ENCODE results near the gene FXYD4.
"Not testable (repeated sequence)": the region's sequence is repeated elsewhere in the genome, so short reads cannot be mapped to it uniquely, and the experiment has no call there.

Gene FXYD4

DNA sequence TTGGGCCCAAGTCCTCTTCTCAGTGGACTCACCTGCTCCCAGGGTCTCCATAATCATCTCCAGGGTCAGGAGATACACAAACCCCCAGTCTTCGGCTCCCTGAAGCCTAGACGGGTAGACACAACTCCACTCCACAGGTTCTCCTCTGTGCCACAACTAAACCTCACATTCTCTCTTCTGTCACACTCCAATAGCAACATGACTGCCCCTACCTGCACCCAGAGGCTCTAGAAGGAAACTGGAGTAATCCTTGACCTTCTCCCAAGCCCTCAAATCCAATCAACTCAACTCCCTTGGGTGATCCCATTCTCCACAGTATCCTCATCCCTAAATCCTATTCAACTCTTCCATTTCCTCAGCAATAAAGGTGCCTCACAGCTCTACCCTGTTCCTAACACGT is 21.3 kb downstream of the FXYD4 start:
- peaks cover 50% of the 10 kb centered on the region for H3K36me3 ChIP-seq (ENCODE audit: control insufficient read depth, insufficient read depth, low read length)
- no peaks in the 10 kb centered on the region for H3K27me3 ChIP-seq (ENCODE audit: control insufficient read depth, insufficient read depth, low read length)
- no peaks in the 10 kb centered on the region for H3K9me3 ChIP-seq (ENCODE audit: control insufficient read depth, insufficient read depth, low read length)
- no peak overlapping the region for H3K9ac ChIP-seq (ENCODE audit: low read depth, low read length)
- H3K4me3 ChIP-seq (ENCODE audit: low read depth, low read length): no peak overlapping the region
- H3K4me1 ChIP-seq (ENCODE audit: control insufficient read depth, insufficient read depth, low read length): peaks cover 11% of the 10 kb centered on the region

DNA sequence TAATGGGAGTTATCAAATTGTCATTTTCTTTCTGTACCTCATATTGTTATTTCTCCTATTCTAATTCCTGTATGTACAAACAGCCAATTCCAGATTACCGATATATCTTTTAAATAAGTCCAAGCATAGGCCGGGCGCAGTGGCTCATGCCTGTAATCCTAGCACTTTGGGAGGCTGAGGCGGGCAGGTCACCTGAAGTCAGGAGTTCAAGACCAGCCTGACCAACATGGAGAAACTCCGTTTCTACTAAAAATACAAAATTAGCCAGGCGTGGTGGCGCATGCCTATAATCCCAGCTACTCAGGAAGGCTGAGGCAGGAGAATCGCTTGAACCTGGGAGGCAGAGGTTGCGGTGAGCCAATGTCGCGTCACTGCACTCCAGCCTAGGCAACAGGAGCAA is 21.8 kb downstream of the FXYD4 start:
- not testable (repeated sequence) for H3K27me3 ChIP-seq (ENCODE audit: control insufficient read depth, insufficient read depth, low read length); H3K9me3 ChIP-seq (ENCODE audit: control insufficient read depth, insufficient read depth, low read length); H3K4me3 ChIP-seq (ENCODE audit: low read depth, low read length); H3K9ac ChIP-seq (ENCODE audit: low read depth, low read length)
- H3K36me3 ChIP-seq (ENCODE audit: control insufficient read depth, insufficient read depth, low read length): peaks cover 45% of the 10 kb centered on the region
- H3K4me1 ChIP-seq (ENCODE audit: control insufficient read depth, insufficient read depth, low read length): peaks cover 11% of the 10 kb centered on the region

DNA sequence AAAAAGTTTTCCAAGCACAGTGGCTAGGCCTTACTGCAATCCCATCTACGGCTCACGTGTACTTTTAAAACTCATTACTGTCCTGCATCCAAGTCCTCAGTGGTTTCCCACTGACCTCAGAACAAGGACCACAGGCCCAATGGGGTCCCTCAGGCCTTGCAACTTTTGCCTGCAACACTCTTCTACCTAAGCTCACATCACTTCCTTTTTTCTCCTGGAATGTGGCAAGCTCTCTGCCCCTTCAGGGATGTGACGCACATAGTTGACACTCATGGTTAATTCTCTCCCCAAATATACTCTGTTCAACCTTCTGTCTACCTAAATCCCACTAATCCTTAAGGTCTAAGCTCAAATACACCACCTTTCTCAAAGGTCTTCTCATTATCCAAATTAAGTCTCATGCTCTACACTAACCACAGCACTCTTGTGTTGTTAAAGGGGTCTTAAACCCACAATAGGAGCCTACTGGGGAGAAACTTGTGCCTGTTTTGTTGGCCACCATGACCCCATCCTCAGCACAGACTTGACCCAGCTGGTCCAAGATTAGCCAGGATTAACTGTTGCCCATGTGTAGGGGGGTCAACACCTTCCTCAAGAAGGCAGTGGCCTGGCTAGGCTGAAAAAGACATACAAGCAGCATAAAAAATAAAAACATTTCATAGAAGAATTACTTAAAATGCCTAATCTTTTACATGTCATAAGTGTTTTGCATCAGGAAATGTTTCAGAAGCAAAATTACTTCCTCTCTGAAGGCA is 22.3 kb downstream of the FXYD4 start:
- peaks cover 41% of the 10 kb centered on the region for H3K36me3 ChIP-seq (ENCODE audit: control insufficient read depth, insufficient read depth, low read length)
- no peaks in the 10 kb centered on the region for H3K27me3 ChIP-seq (ENCODE audit: control insufficient read depth, insufficient read depth, low read length)
- H3K9me3 ChIP-seq (ENCODE audit: control insufficient read depth, insufficient read depth, low read length): no peaks in the 10 kb centered on the region
- H3K4me1 ChIP-seq (ENCODE audit: control insufficient read depth, insufficient read depth, low read length): peaks cover 11% of the 10 kb centered on the region
- H3K4me3 ChIP-seq (ENCODE audit: low read depth, low read length): no peak overlapping the region
- no peak overlapping the region for H3K9ac ChIP-seq (ENCODE audit: low read depth, low read length)

DNA sequence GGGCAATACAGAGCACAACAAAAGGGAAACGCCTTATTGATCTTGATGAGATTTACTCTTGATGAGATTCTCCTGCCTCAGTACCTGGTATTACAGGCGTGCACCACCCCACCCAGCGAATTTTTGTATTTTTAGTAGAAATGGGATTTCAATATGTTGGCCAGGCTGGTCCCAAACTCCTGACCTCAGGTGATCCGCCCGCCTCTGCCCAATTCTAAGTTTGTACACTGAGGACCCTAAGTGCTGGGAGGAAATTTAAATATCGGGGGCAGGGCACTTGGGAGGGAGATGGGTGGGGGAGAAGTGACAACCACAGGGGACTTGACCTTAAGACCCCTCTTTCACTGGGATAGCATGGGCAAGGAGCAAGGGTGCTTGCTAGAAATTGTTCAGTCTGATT is 23.4 kb downstream of the FXYD4 start:
- Histone ChIP-seq H3K9me3 (ENCODE audit: control insufficient read depth, insufficient read depth, low read length) (no peaks in the 10 kb centered on the region), H3K27me3 (ENCODE audit: control insufficient read depth, insufficient read depth, low read length) (no peaks in the 10 kb centered on the region), H3K4me3 (ENCODE audit: low read depth, low read length) (peak overlapping the region; percentile 88), H3K9ac (ENCODE audit: low read depth, low read length) (peak overlapping the region; percentile 98), H3K4me1 (ENCODE audit: control insufficient read depth, insufficient read depth, low read length) (peaks cover 11% of the 10 kb centered on the region), H3K36me3 (ENCODE audit: control insufficient read depth, insufficient read depth, low read length) (peaks cover 39% of the 10 kb centered on the region)

DNA sequence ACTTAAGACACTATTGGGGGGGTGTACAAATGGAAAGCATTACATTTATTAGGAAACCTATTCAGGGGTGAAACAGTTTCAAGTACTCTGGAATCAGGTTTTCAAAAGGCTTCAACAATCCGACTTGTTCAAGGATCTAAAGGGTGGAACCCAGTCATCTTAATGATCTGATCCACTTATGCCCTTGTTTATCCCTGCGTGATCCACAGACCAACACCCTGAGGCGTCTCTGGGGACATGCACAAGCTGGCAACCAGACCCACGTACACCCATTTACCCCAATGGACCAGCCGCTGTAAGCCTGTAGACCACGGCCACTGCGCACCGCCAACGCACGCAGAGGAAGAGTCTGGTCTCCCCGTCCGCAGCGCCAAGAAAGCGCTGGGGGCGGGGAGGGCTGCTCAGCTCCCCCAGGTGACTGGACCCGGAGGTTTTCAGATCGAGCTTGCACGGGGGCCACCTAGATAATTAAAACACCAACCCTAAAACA is 24.2 kb downstream of the FXYD4 start:
- H3K9me3 ChIP-seq (ENCODE audit: control insufficient read depth, insufficient read depth, low read length): no peaks in the 10 kb centered on the region
- peaks cover 31% of the 10 kb centered on the region for H3K36me3 ChIP-seq (ENCODE audit: control insufficient read depth, insufficient read depth, low read length)
- H3K4me1 ChIP-seq (ENCODE audit: control insufficient read depth, insufficient read depth, low read length): peaks cover 11% of the 10 kb centered on the region

DNA sequence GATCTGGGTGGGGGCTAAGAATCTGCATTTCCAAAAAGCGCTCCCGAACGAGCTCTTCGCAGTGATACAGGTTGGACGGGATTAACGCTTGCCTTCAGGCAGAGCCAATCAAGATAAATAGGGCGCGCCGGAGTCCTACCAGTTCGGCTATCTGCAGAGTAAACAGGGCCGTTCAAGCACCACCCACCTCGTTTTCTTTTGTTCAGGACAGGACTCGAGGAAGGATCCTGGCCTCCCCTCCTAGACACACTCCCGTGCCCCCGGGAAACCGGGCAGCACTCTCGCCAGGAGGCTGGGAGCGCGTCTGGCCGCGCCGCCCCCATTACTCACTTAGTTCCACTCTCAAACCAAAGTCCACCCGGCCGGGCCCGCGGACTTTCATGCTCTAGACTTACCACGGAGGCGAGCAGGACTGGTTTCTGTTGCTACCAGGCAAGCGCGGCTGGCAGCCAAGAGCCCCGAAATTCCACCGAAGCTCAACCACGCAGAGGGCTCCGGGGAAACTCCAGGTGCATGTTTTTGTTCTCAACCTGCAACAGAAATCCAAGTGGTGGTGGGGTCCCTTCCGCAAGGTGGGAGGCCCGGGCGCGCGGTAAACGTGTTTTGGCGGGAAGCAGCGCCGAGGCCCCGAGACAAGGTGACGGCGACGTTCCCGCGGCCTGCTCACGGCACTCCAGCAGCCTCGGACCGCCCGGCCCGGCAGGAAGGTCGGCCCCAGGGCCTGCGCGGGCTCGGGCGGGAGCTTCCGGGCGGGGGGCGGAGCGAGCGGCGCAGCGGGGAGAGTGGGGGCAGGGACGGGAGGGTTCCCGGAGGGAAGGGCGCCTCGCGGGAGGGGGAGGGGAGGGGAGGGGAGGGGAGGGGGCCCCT is 24.9 kb downstream of the FXYD4 start:
- H3K36me3 ChIP-seq (ENCODE audit: control insufficient read depth, insufficient read depth, low read length): peaks cover 28% of the 10 kb centered on the region

More for the DNA sequence above, 24.2 kb downstream of the FXYD4 start:
- Histone ChIP-seq H3K27me3 (ENCODE audit: control insufficient read depth, insufficient read depth, low read length) (no peaks in the 10 kb centered on the region), H3K9ac (ENCODE audit: low read depth, low read length) (peak overlapping the region; percentile 98), H3K4me3 (ENCODE audit: low read depth, low read length) (peak overlapping the region; percentile 88)

DNA sequence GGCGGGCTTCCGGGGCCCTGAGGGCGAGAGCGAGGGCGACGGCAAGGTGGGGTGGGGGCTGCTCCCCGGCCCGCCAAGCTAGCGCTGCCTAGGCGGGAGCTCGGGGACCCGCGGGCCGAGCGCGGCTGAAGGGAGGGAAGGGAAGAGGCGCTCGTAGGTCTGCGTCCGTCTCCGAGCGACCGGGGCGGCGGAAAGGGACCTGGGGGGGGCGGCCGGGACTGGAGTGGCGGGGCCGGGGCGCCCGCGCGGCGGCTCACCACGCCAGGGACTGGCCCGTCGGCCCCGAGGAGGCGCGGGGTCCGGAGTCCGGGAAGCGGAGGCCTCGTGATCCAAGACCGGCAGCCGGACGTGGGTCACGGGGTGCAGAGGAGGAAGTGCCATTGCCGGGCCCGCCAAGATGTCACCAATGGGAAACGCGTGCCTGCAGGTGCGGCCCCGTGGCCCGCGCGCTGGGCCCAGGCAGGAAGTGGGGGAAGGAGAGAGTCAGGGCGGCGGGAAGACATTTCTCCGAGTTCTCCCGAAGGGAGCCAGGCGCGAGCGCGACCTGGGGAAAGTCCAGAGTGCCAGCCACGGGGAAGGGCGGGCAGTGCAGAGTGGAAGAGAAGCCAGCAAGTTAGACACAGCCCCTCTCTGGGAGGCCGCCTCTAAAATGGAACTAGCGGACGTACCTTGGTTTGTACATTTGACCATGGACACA is 25.6 kb downstream of the FXYD4 start:
- Histone ChIP-seq H3K9me3 (ENCODE audit: control insufficient read depth, insufficient read depth, low read length) (no peaks in the 10 kb centered on the region), H3K4me3 (ENCODE audit: low read depth, low read length) (peak overlapping the region; percentile 80), H3K36me3 (ENCODE audit: control insufficient read depth, insufficient read depth, low read length) (peaks cover 21% of the 10 kb centered on the region), H3K4me1 (ENCODE audit: control insufficient read depth, insufficient read depth, low read length) (peaks cover 18% of the 10 kb centered on the region), H3K27me3 (ENCODE audit: control insufficient read depth, insufficient read depth, low read length) (no peaks in the 10 kb centered on the region), H3K9ac (ENCODE audit: low read depth, low read length) (peak overlapping the region; percentile 87)

More for the DNA sequence above, 24.9 kb downstream of the FXYD4 start:
- Histone ChIP-seq H3K9me3 (ENCODE audit: control insufficient read depth, insufficient read depth, low read length) (no peaks in the 10 kb centered on the region), H3K4me1 (ENCODE audit: control insufficient read depth, insufficient read depth, low read length) (peaks cover 15% of the 10 kb centered on the region), H3K4me3 (ENCODE audit: low read depth, low read length) (peak overlapping the region; percentile 88), H3K27me3 (ENCODE audit: control insufficient read depth, insufficient read depth, low read length) (no peaks in the 10 kb centered on the region), H3K9ac (ENCODE audit: low read depth, low read length) (peak overlapping the region; percentile 98)

DNA sequence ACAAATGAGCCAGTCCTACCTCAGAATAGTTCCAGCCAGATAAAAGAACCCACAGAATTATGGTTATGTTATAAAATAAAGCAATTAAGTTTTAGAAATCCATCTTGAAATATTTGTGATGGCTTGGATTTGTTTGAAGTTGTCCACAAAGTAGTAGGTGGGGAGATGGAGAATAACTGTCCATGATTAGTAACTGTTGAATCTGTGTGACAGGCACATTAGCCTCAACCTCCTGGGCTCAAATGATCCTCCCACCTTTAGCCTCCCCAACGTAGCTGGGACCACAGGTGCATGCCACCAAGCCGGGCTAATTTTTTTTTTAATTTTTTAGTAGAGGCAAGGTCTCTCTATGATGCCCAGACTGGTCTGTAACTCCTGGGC is 27.5 kb downstream of the FXYD4 start:
- no peak overlapping the region for H3K4me3 ChIP-seq (ENCODE audit: low read depth, low read length)
- H3K9me3 ChIP-seq (ENCODE audit: control insufficient read depth, insufficient read depth, low read length): no peaks in the 10 kb centered on the region
- H3K36me3 ChIP-seq (ENCODE audit: control insufficient read depth, insufficient read depth, low read length): peaks cover 5% of the 10 kb centered on the region
- H3K4me1 ChIP-seq (ENCODE audit: control insufficient read depth, insufficient read depth, low read length): peaks cover 16% of the 10 kb centered on the region
- no peak overlapping the region for H3K9ac ChIP-seq (ENCODE audit: low read depth, low read length)
- no peaks in the 10 kb centered on the region for H3K27me3 ChIP-seq (ENCODE audit: control insufficient read depth, insufficient read depth, low read length)

DNA sequence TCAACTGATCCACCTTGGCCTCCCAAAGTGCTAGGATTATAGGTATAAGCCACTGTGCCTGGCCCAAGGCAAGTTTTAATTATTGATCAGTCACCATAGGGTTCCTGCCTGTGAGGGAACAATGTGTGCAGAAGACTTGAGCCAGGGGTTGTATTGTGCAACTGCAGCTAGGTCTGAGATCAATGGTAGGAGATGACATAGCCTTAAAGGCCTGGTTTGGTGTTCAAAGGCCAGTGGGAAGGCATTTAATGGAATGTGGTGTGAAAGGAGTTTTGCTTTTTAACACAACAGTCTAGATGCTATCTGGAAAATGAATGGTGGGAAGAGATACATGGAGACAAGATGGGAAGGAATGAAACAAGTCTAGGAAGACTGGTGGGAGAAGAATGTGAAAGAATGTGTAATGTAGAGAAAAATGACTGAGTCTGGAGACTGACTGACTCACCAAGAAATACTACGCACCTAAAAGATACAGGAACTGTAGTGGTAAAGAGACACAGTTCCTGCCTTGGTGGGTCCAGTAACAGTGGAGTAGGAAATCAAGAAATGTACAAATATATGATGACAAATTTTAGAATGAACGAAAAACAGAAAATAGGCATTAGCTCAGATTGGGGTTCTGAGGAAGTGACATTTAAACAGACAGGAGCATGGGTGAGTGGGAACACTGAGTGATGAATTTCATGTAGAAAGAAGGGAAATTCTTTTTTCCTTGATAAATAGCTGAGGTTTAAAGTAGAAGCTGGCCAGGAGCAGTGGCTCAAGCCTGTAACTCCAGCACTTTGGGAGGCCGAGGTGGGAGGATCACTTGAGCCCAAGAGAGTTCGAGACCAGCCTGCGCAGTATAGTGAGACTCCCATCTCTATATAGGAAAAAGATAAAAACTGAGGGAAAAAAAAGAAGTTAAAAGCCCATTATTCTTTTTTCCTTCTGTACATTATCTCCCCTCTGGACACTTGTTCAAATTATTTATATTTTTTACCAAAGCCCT is 28.2 kb downstream of the FXYD4 start:
- H3K9ac ChIP-seq (ENCODE audit: low read depth, low read length): no peak overlapping the region
- peaks cover 11% of the 10 kb centered on the region for H3K4me1 ChIP-seq (ENCODE audit: control insufficient read depth, insufficient read depth, low read length)
- no peaks in the 10 kb centered on the region for H3K9me3 ChIP-seq (ENCODE audit: control insufficient read depth, insufficient read depth, low read length)
- no peaks in the 10 kb centered on the region for H3K27me3 ChIP-seq (ENCODE audit: control insufficient read depth, insufficient read depth, low read length)
- H3K4me3 ChIP-seq (ENCODE audit: low read depth, low read length): no peak overlapping the region
- H3K36me3 ChIP-seq (ENCODE audit: control insufficient read depth, insufficient read depth, low read length): no peaks in the 10 kb centered on the region

DNA sequence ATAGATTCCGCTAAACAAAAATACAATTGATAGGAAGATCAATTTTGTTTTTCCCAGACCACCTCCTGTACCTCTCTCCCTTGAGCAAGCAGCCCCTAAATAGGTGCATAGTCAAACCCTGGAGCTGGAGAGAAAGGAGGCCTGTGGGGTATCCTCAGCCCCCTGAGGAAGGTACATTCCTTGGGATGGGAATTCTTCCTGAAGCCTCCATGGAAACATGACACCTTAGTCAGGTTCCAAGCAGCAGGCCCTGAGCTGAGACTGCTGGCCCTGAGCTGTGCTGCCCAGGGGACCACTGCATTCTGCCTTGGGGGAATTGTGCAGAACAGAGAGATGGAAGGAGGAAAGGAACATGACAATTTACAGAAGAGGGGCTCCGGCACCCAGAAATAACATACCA is 30.2 kb downstream of the FXYD4 start:
- Histone ChIP-seq H3K4me3 (ENCODE audit: low read depth, low read length) (peak overlapping the region; percentile 3), H3K9ac (ENCODE audit: low read depth, low read length) (no peak overlapping the region), H3K27me3 (ENCODE audit: control insufficient read depth, insufficient read depth, low read length) (no peaks in the 10 kb centered on the region), H3K36me3 (ENCODE audit: control insufficient read depth, insufficient read depth, low read length) (no peaks in the 10 kb centered on the region), H3K4me1 (ENCODE audit: control insufficient read depth, insufficient read depth, low read length) (peaks cover 12% of the 10 kb centered on the region), H3K9me3 (ENCODE audit: control insufficient read depth, insufficient read depth, low read length) (no peaks in the 10 kb centered on the region)

DNA sequence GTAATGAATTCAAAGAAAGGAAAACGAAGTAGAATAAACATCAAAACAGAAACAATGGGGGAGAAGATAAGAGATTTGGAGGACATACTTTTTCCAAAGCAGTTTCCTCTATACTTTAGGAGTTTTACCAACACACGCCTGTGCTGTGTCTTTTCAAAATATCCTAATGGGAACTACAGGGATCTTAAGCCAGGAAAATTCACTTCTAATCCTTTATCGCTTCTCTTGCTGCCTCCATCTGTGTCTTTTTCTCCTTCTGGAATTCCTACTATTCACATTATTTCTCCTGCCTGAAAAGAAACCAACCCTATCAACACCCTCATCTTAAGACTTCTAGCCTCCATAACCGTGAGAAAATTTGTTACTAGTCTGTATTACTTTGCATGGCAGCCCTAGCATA is 30.7 kb downstream of the FXYD4 start:
- Histone ChIP-seq H3K4me3 (ENCODE audit: low read depth, low read length) (no peak overlapping the region), H3K27me3 (ENCODE audit: control insufficient read depth, insufficient read depth, low read length) (no peaks in the 10 kb centered on the region), H3K9ac (ENCODE audit: low read depth, low read length) (no peak overlapping the region), H3K36me3 (ENCODE audit: control insufficient read depth, insufficient read depth, low read length) (no peaks in the 10 kb centered on the region), H3K9me3 (ENCODE audit: control insufficient read depth, insufficient read depth, low read length) (no peaks in the 10 kb centered on the region), H3K4me1 (ENCODE audit: control insufficient read depth, insufficient read depth, low read length) (peaks cover 12% of the 10 kb centered on the region)
